Mucosa of rectum (tissue), 2 donors: ENCODE results near the gene FYCO1.

Experiments
- H3K27ac ChIP-seq, 2 donors: one replicate each; pipeline ENCODE4 v1.7.0; 2013; ENCODE audit warnings: inconsistent platforms in 2 of 2, low read depth in 2 of 2, low read length in 2 of 2
- H3K27me3 ChIP-seq, 2 donors: one replicate each; pipeline ENCODE4 v1.7.0; 2013; ENCODE audit warnings: low read length in 2 of 2; ENCODE audit not compliant: control insufficient read depth in 2 of 2, insufficient read depth in 2 of 2
- H3K36me3 ChIP-seq, 2 donors: one replicate each; pipeline ENCODE4 v1.7.0; 2013; ENCODE audit warnings: low read length in 2 of 2; ENCODE audit not compliant: control insufficient read depth in 2 of 2, insufficient read depth in 2 of 2
- H3K4me1 ChIP-seq, 2 donors: one replicate each; pipeline ENCODE4 v1.7.0; 2013; ENCODE audit warnings: low read length in 2 of 2, mild to moderate bottlenecking in 1 of 2; ENCODE audit not compliant: control insufficient read depth in 2 of 2, insufficient read depth in 2 of 2
- H3K4me3 ChIP-seq, 2 donors: one replicate each; pipeline ENCODE4 v1.7.0; 2013; ENCODE audit warnings: low read length in 2 of 2
- H3K9ac ChIP-seq, 2 donors: one replicate each; pipeline ENCODE4 v1.7.0; 2013; ENCODE audit warnings: low read length in 2 of 2, low read depth in 1 of 2, mild to moderate bottlenecking in 1 of 2
- H3K9me3 ChIP-seq, 2 donors: one replicate each; pipeline ENCODE4 v1.7.0; 2013; ENCODE audit warnings: low read length in 2 of 2; ENCODE audit not compliant: control insufficient read depth in 2 of 2
- donor health status: healthy.
- donor health status: Normal muscosa, but diverticular disease.

The FYCO1 gene

DNA sequence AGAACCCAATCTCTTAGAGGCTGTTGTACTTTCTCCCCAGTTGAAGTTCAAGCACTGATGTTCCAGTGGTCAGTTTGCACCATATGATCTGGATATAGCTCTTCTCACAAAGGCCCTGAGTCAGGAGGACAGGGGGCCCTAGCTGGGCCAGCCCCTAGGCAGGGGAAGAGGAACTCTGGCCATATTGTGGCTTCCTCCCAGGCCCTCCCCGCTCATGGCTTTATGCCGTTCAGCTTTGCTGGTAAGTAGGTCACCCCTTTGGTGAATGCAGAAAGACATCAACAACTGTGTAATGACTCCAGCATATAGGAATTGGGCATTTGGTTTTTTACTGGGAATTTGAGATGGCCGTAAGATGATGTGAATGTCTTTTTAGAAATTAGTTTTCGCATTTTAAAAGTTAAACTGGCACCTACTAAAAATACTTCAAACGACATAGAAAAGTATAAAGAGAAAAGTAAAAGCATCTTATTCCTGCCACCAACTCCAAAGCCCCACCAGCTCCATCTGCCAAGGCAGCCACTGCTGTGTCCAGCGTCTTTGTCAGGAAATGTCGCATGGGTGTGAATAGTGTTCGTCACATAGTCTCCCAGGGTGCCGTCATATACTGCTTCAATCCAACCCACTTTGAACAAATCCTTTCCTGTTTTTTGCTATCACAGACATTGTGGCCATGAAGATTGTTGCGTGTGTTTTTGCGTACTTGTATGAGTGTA is 84.0 kb downstream of the FYCO1 start:
- Histone ChIP-seq H3K27ac (no peak overlapping the region), H3K9ac (no peak overlapping the region), H3K4me3 (no peak overlapping the region), H3K4me1 (peaks cover 6 to 7% of the 10 kb centered on the region in 2 donors), H3K9me3 (no peaks in the 10 kb centered on the region), H3K36me3 (no peaks in the 10 kb centered on the region), H3K27me3 (no peaks in the 10 kb centered on the region)

- H3K27ac ChIP-seq = no peak overlapping the region
- no peaks in the 10 kb centered on the region for H3K27me3 ChIP-seq
- H3K4me1 ChIP-seq = peaks cover 4 to 6% of the 10 kb centered on the region in 2 donors
- H3K9ac ChIP-seq = no peak overlapping the region
- no peaks in the 10 kb centered on the region for H3K36me3 ChIP-seq
- no peak overlapping the region for H3K4me3 ChIP-seq
- no peaks in the 10 kb centered on the region for H3K9me3 ChIP-seq
Observed at GRCh38 chr3:45910892-45911291, 84.7 kb downstream of the FYCO1 start.

- Histone ChIP-seq H3K27me3 (no peaks in the 10 kb centered on the region), H3K9me3 (no peaks in the 10 kb centered on the region), H3K4me1 (peaks cover 3 to 6% of the 10 kb centered on the region in 2 donors), H3K9ac (no peak overlapping the region), H3K36me3 (no peaks in the 10 kb centered on the region), H3K27ac (no peak overlapping the region), H3K4me3 (no peak overlapping the region)
Observed at GRCh38 chr3:45909542-45909941, 86.1 kb downstream of the FYCO1 start.

DNA sequence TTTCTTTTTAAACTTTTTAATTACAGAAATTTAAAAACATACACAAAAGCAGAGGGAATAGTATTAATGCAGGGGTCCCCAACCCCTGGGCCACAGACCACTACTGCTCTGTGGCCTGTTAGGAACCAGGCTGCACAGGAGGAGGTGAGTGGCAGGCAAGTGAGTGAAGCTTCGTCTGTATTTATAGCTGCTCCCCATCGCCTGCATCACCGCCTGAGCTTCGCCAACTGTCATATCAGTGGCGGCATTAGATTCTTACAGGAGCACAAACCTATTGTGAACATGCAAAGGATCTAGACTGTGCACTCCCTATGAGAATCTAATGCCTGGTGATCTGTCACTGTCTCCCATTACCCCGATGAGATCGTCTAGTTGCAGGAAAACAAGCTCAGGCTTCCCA is 86.9 kb downstream of the FYCO1 start:
- no peak overlapping the region for H3K27ac ChIP-seq
- no peaks in the 10 kb centered on the region for H3K9me3 ChIP-seq
- H3K27me3 ChIP-seq = no peaks in the 10 kb centered on the region
- no peak overlapping the region for H3K4me3 ChIP-seq
- H3K36me3 ChIP-seq = no peaks in the 10 kb centered on the region
- peaks cover 3 to 6% of the 10 kb centered on the region in 2 donors for H3K4me1 ChIP-seq
- H3K9ac ChIP-seq = no peak overlapping the region

DNA sequence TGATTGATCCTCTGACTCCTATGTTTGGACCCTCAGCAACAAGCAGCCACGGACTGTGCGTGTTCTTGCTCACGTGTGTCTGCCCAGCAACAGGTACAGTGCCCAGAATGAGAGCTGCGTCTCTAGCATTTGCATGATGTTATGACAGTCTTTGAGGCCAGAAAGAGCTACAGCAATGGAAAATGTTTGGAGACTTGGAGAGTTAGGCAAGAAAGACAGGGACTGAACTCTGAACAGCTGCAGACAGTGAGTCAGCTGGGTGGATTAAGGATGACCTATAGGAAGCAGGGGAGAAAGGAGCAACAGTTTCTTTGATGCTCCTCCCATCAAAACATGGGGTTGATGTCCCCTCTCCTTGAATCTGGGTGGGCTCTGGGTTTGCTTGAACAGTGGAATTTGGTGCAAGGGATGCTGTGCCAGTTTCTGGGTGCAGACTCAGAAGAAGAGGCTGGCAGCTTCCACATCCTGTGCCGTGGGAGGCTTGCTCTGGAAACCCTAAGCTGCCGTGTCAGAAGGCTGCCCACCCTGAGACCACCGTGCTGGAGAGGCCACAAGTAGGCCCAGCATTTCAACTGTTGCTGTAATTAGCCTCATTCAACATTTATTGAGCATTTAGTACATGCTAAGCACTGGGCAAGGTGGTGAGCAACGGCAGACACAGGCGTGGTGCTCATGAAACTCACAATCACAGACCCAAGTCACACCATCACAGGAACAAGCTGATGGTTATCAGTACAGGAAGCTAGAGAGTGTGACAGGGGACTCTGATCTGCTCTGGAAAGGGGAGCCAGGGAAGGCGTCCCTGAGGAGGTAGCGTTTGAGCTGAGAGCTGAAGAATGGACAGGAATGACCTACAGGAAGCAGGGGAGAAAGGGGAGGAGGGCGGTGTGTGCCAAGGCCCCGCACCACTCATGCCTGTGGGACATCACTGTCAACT is 87.6 kb downstream of the FYCO1 start:
- Histone ChIP-seq H3K4me3 (no peak overlapping the region), H3K9me3 (no peaks in the 10 kb centered on the region), H3K9ac (no peak overlapping the region), H3K36me3 (no peaks in the 10 kb centered on the region), H3K4me1 (peaks cover 3 to 6% of the 10 kb centered on the region in 2 donors), H3K27me3 (no peaks in the 10 kb centered on the region), H3K27ac (no peak overlapping the region)

GRCh38 chr3:45906681-45907407 is 88.8 kb downstream of the FYCO1 start:
- Histone ChIP-seq H3K27ac (no peak overlapping the region), H3K4me3 (no peak overlapping the region), H3K9me3 (no peaks in the 10 kb centered on the region), H3K9ac (no peak overlapping the region), H3K4me1 (peaks cover 3 to 6% of the 10 kb centered on the region in 2 donors), H3K27me3 (no peaks in the 10 kb centered on the region), H3K36me3 (no peaks in the 10 kb centered on the region)

DNA sequence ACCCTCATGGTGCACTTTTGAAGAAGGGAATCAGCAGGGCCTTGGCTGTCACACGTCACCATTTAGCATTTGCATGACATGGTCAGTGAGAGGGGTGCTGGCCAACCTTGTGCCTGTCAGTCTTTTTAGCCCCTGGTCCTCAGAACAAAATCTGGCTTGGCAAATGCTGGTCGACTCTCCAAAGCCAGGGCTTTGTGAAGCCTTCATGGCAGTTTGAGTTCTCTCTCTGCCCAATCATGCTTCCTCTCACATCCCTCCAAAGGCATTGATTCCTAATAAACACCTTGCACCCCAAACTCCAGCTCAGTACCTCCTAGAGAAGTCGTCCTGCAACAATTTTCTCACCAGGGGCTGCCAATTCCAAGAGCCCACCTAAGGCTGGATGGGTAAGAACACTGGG is 89.9 kb downstream of the FYCO1 start:
- H3K9me3 ChIP-seq = no peaks in the 10 kb centered on the region
- H3K9ac ChIP-seq = no peak overlapping the region
- H3K36me3 ChIP-seq = no peaks in the 10 kb centered on the region
- H3K27me3 ChIP-seq = no peaks in the 10 kb centered on the region
- H3K27ac ChIP-seq = no peak overlapping the region
- peaks cover 3 to 6% of the 10 kb centered on the region in 2 donors for H3K4me1 ChIP-seq
- no peak overlapping the region for H3K4me3 ChIP-seq

- Histone ChIP-seq H3K27me3 (no peaks in the 10 kb centered on the region), H3K4me1 (peaks cover 3 to 6% of the 10 kb centered on the region in 2 donors), H3K27ac (no peak overlapping the region), H3K9ac (no peak overlapping the region), H3K4me3 (no peak overlapping the region), H3K36me3 (no peaks in the 10 kb centered on the region), H3K9me3 (no peaks in the 10 kb centered on the region)
Observed at GRCh38 chr3:45904931-45905330, 90.7 kb downstream of the FYCO1 start.

- Histone ChIP-seq H3K4me1 (no peaks in the 10 kb centered on the region), H3K27ac (no peak overlapping the region), H3K4me3 (no peak overlapping the region)
Observed at GRCh38 chr3:45896956-45897355, 98.7 kb downstream of the FYCO1 start.

More at GRCh38 chr3:45896956-45897355, 98.7 kb downstream of the FYCO1 start:
- Histone ChIP-seq H3K27me3 (no peaks in the 10 kb centered on the region), H3K9ac (no peak overlapping the region), H3K9me3 (no peaks in the 10 kb centered on the region), H3K36me3 (no peaks in the 10 kb centered on the region)
